Tibial artery (tissue), 4 donors: ENCODE data around the gene MELTF.

Source experiments
- DNase-seq, 2 donors: peaks; one replicate each; pipeline ENCODE4 v3.0.0-alpha.2; 2019
- H3K27ac ChIP-seq, 2 donors: fragments of 200-600 bp; sonication (generic) in 1 of 2; 1 replicate in 1 of 2; 2 replicates in 1 of 2; pipeline ENCODE4 v1.5.1; 2018 to 2019; ENCODE audit warnings: mild to moderate bottlenecking in 1 of 2
- H3K27me3 ChIP-seq, 2 donors: fragments of 200-600 bp; sonication (generic) in 1 of 2; one replicate each; pipeline versions ENCODE4 v1.5.1 to v1.6.0; 2016 to 2019
- H3K36me3 ChIP-seq, 3 donors: fragments of 200-600 bp; sonication (generic) in 2 of 3; one replicate each; pipeline ENCODE4 v1.5.1; 2016 to 2019; ENCODE audit warnings: mild to moderate bottlenecking in 2 of 3
- H3K4me1 ChIP-seq, 4 donors: fragments of 200-600 bp; sonication (generic) in 2 of 4; 1 replicate in 3 of 4; 2 replicates in 1 of 4; pipeline ENCODE4 v1.5.1; 2016 to 2019
- H3K4me3 ChIP-seq, 2 donors: fragments of 200-600 bp; sonication (generic) in 1 of 2; 1 replicate in 1 of 2; 2 replicates in 1 of 2; pipeline ENCODE4 v1.5.1; 2018 to 2019; ENCODE audit warnings: mild to moderate bottlenecking in 2 of 2
- H3K9me3 ChIP-seq, 3 donors: fragments of 200-600 bp; sonication (generic) in 1 of 3; one replicate each; pipeline ENCODE4 v1.5.1; 2016 to 2019
- CTCF ChIP-seq, 2 experiments: fragments of 200-600 bp in 1 of 2; fragments of 450-650 bp in 1 of 2; IDR thresholded peaks; one replicate each; pipeline ENCODE4 v1.5.1; 2017 to 2019; ENCODE audit warnings: antibody characterized with exemption in 2 of 2, mild to moderate bottlenecking in 1 of 2, moderate library complexity in 1 of 2
- intact Hi-C: fragments of 100-400 bp; cut with DNase I; formaldehyde crosslinking; loops from one replicate; pipeline ENCODE4 v1.15.0; 2023; ENCODE audit warnings: low total_unique reads

Gene MELTF

DNA sequence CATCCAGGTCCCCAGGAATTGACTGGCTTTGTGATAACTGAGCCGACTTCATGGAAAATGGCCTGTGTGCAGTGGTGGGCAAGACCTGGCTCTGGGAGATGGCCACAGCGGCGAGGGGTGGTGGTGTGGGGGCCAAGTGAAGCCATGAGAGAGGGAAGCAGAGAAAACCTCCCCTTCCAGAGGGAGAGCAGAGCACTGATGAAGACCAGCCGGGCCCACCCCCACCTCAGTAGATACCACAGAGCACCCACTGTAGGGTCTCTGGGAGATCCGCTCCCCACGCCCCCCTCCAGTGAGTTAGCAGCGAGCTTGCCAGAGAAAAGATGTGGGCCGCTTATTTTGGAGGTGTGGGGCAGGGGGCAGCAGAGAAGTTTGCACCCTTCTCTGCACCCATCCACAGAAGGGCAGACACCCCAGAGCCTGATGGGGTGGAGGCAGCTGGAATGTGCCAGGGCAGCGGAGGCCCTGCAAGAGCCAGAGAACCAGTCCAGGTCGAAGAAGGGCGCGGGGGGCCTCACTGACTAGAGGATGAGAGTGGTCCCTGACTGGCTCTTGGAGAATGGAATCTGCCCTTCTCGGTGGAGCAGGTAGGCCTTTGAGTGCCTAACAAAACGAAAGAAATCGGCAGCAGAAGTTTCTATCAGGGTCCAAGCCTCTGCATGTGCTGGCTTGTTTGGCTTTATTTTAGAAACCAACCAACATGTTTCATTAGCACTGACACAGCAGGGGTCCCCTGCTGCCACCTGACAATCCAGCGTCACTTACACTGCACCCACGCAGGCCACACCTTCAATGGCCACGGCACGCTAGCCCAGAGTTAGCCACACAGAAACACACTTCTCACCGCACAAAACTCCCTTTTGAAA, 28.3 kb downstream of the MELTF start:
- intact Hi-C loops: no loop called here
- Histone ChIP-seq H3K4me3 (peak overlapping the region in 1 of 2 donors; percentile 69), H3K27me3 (no peaks in the 10 kb centered on the region), H3K36me3 (no peaks in the 10 kb centered on the region), H3K4me1 (peaks cover 0 to 21% (median 8%) of the 10 kb centered on the region in 4 donors), H3K27ac (peak overlapping the region; percentile 85 to 97), H3K9me3 (no peaks in the 10 kb centered on the region)
- DNase-seq: peak in 1 of 2 donors; percentile 60
- TF ChIP-seq CTCF (IDR thresholded peaks at IDR 0.05): no peak

DNA sequence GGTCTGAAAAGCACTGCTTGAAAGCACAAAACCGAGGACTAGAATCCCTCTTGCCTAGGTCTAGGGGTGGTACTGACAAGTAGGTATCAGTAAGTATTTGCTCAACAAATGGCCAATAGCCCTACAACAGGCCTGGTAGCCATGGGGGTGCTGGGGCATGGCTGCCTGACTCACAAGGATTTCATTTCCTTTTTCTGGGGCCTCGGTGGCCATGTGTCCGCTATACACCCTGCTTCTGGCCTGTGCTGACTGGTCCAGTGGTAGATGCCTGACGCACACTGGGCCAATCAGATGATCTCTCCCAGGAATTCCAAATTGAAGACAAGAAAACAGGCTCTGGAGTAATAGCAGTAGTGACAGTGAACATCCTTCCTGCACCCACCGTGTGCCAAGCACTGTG, 29.4 kb downstream of the MELTF start:
- H3K27ac ChIP-seq: no peak overlapping the region
- peak in 1 of 2 donors; percentile 53 for DNase-seq
- intact Hi-C loops: no loop called here
- no peaks in the 10 kb centered on the region for H3K9me3 ChIP-seq
- peaks cover 0 to 21% (median 8%) of the 10 kb centered on the region in 4 donors for H3K4me1 ChIP-seq
- H3K27me3 ChIP-seq: no peaks in the 10 kb centered on the region
- H3K36me3 ChIP-seq: no peaks in the 10 kb centered on the region
- H3K4me3 ChIP-seq: no peak overlapping the region
- no peak for TF ChIP-seq CTCF (IDR thresholded peaks at IDR 0.05)

DNA sequence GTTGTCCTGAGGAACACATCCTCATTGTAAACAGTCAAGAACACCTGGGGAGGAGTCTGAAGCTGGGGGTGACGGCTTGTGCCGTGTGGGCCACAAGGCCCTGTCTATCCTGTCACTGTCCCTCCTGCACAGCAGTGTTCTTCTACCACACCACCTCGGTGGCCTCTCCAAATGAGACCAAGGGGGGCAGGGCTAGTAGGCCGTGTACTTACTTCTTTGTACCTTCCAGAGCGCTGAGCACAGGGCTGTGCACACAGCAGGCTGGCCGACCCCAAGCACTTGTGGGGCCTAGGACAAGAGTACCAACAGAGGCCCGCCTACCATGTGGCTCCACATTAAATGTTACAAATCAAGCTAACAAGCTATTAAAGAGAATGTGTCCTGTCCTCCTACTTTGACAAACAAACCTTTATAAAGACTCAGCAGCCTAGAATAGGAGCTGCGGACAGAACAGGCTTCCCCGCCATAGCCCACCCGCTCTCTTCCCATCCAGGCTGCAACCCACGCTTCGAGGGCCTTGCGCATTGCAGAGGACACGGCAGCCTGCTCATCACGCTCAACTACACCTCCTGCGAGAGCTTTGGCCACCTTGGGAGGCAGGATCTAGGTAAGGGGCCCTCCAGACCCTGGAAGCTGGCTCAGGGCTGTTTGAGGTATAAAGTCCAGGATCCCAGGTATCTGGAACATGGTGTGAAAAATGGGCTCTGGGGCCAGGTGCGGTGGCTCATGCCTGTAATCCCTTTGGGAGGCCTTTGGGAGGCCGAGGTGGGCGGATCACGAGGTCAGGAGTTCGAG, 30.5 kb downstream of the MELTF start:
- DNase-seq: peak in 1 of 2 donors; percentile 44
- Histone ChIP-seq H3K27ac (no peak overlapping the region), H3K4me1 (peaks cover 0 to 18% (median 8%) of the 10 kb centered on the region in 4 donors), H3K36me3 (no peaks in the 10 kb centered on the region), H3K27me3 (no peaks in the 10 kb centered on the region), H3K4me3 (no peak overlapping the region), H3K9me3 (no peaks in the 10 kb centered on the region)
- TF ChIP-seq CTCF (IDR thresholded peaks at IDR 0.05): no peak
- intact Hi-C loops: no loop called here

DNA sequence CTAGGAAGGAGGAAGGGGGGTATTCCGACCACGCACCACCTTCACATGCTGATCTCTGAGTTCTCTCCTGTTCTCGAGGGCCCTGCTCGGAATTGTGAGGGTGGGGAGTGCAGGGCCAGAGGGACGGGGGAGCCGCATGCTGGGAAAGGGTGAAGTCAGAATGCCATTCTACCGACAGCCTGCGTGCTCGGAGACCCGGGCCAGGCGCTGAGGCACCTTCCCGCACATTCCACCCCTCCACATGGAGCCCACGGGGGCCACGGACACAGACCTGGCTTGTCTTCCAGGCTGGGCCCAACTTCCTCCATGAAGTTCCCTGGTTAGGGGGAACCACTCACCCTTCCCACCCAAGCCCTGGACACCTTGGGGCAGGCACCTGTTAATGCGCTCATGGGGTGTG, 32.3 kb downstream of the MELTF start:
- H3K27me3 ChIP-seq: no peaks in the 10 kb centered on the region
- TF ChIP-seq CTCF (IDR thresholded peaks at IDR 0.05): no peak
- H3K4me3 ChIP-seq: no peak overlapping the region
- no peak overlapping the region for H3K27ac ChIP-seq
- no peaks in the 10 kb centered on the region for H3K36me3 ChIP-seq
- intact Hi-C loops: no loop called here
- no peaks in the 10 kb centered on the region for H3K9me3 ChIP-seq
- H3K4me1 ChIP-seq: peaks cover 0 to 7% (median 0%) of the 10 kb centered on the region in 4 donors
- peak in 1 of 2 donors; percentile 49 for DNase-seq

GRCh38 chr3:196996454-196997265, 33.0 kb downstream of the MELTF start:
- Histone ChIP-seq H3K36me3 (no peaks in the 10 kb centered on the region), H3K4me3 (no peak overlapping the region), H3K27ac (no peak overlapping the region), H3K9me3 (no peaks in the 10 kb centered on the region), H3K27me3 (no peaks in the 10 kb centered on the region), H3K4me1 (peaks cover 0 to under 1% (median 0%) of the 10 kb centered on the region in 4 donors)
- TF ChIP-seq CTCF (IDR thresholded peaks at IDR 0.05): no peak
- DNase-seq: peak in 1 of 2 donors; percentile 59
- intact Hi-C loops: no loop called here
